WTC11 (cell line): ENCODE data around the gene PDZRN3.

Experiments
- ATF2 ChIP-seq: sonication (generic); formaldehyde crosslinking; IDR thresholded peaks from 2 replicates; pipeline ENCODE4 v1.8.1; 2022; ENCODE audit warnings: low read depth, missing genetic modification reagents, borderline replicate concordance
- ATF3 ChIP-seq: sonication (generic); formaldehyde crosslinking; conservative IDR thresholded peaks from 2 replicates; pipeline ENCODE4 v1.8.1; 2022; ENCODE audit warnings: mild to moderate bottlenecking, missing genetic modification reagents
- CREB1 ChIP-seq: sonication (generic); formaldehyde crosslinking; IDR thresholded peaks from 2 replicates; pipeline ENCODE4 v1.8.0; 2023; ENCODE audit warnings: mild to moderate bottlenecking, missing genetic modification reagents
- CTCF ChIP-seq: fragments of 200-600 bp; IDR thresholded peaks from 2 replicates; pipeline ENCODE4 v1.8.0; 2022; ENCODE audit warnings: antibody characterized with exemption
- ESRRA ChIP-seq: sonication (generic); formaldehyde crosslinking; IDR thresholded peaks from 2 replicates; pipeline ENCODE4 v1.8.1; 2022; ENCODE audit warnings: mild to moderate bottlenecking, missing genetic modification reagents, borderline replicate concordance
- JUN ChIP-seq: sonication (generic); formaldehyde crosslinking; IDR thresholded peaks from 2 replicates; pipeline ENCODE4 v1.8.0; 2023; ENCODE audit warnings: mild to moderate bottlenecking, missing genetic modification reagents
- ZNF263 ChIP-seq: sonication (generic); formaldehyde crosslinking; IDR thresholded peaks from 2 replicates; pipeline ENCODE4 v1.8.1; 2022; ENCODE audit warnings: low read depth, mild to moderate bottlenecking, moderate library complexity, missing genetic modification reagents
- TF ChIP-seq, protein P1 (sequence below): sonication (generic); formaldehyde crosslinking; IDR thresholded peaks from 2 replicates; pipeline ENCODE4 v1.8.0; 2022; ENCODE audit warnings: mild to moderate bottlenecking, missing genetic modification reagents
- TF ChIP-seq, protein P2 (sequence below): sonication (generic); formaldehyde crosslinking; IDR thresholded peaks from 2 replicates; pipeline ENCODE4 v1.8.0; 2023; ENCODE audit warnings: missing genetic modification reagents
- TF ChIP-seq, protein P3 (sequence below): sonication (generic); formaldehyde crosslinking; IDR thresholded peaks from 2 replicates; pipeline ENCODE4 v1.8.1; 2022; ENCODE audit warnings: mild to moderate bottlenecking, missing genetic modification reagents, moderate library complexity, borderline replicate concordance

- TF ChIP-seq CTCF: no peak
- no peak for TF ChIP-seq ZNF263 (CRISPR knock-in tag)
- TF ChIP-seq CREB1 (CRISPR knock-in tag): no peak
- no peak for TF ChIP-seq JUN (CRISPR knock-in tag)
- TF ChIP-seq, protein P1, sequence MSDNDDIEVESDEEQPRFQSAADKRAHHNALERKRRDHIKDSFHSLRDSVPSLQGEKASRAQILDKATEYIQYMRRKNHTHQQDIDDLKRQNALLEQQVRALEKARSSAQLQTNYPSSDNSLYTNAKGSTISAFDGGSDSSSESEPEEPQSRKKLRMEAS: no peak
- no peak for TF ChIP-seq ATF2 (CRISPR knock-in tag)
- TF ChIP-seq, protein P2, sequence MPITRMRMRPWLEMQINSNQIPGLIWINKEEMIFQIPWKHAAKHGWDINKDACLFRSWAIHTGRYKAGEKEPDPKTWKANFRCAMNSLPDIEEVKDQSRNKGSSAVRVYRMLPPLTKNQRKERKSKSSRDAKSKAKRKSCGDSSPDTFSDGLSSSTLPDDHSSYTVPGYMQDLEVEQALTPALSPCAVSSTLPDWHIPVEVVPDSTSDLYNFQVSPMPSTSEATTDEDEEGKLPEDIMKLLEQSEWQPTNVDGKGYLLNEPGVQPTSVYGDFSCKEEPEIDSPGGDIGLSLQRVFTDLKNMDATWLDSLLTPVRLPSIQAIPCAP (CRISPR knock-in tag): no peak
- TF ChIP-seq, protein P3, sequence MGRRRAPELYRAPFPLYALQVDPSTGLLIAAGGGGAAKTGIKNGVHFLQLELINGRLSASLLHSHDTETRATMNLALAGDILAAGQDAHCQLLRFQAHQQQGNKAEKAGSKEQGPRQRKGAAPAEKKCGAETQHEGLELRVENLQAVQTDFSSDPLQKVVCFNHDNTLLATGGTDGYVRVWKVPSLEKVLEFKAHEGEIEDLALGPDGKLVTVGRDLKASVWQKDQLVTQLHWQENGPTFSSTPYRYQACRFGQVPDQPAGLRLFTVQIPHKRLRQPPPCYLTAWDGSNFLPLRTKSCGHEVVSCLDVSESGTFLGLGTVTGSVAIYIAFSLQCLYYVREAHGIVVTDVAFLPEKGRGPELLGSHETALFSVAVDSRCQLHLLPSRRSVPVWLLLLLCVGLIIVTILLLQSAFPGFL (CRISPR knock-in tag): no peak
- no peak for TF ChIP-seq ATF3 (CRISPR knock-in tag)
- TF ChIP-seq ESRRA: no peak
These were observed 16.1 kb downstream of the PDZRN3 start for GRCh38 chr3:73608456-73609314.
